Transverse colon (tissue), 4 donors: ENCODE data around the gene CCDC88C. TPM values are rescaled to one million over a fixed set of nuclear protein-coding genes. Genes with fewer than 3 reads are reported as not detected.

Source experiments
- DNase-seq: peaks from one replicate; pipeline ENCODE4 v3.0.0-alpha.2; 2019
- H3K27ac ChIP-seq, 4 donors: fragments of 200-600 bp; sonication (generic); 2 replicates each; pipeline ENCODE4 v1.5.1; 2016 to 2018; ENCODE audit warnings: inconsistent platforms in 4 of 4
- H3K27me3 ChIP-seq: fragments of 200-600 bp; sonication (generic); 2 replicates; pipeline ENCODE4 v1.5.1; 2017; ENCODE audit warnings: inconsistent platforms
- H3K36me3 ChIP-seq, 4 donors: fragments of 200-600 bp; sonication (generic); 2 replicates each; pipeline ENCODE4 v1.5.1; 2017 to 2019; ENCODE audit warnings: inconsistent platforms in 4 of 4
- H3K4me1 ChIP-seq, 4 donors: fragments of 200-600 bp; sonication (generic); 2 replicates each; pipeline ENCODE4 v1.5.1; 2017 to 2020; ENCODE audit warnings: inconsistent platforms in 4 of 4
- H3K4me3 ChIP-seq, 4 donors: fragments of 200-600 bp; sonication (generic); 1 replicate in 1 of 4; 2 replicates in 3 of 4; pipeline versions ENCODE4 v1.5.1 to v1.6.1; 2017 to 2019; ENCODE audit warnings: inconsistent platforms in 4 of 4
- H3K9me3 ChIP-seq, 2 donors: fragments of 200-600 bp; sonication (generic); 2 replicates each; pipeline ENCODE4 v1.5.1; 2017 to 2019; ENCODE audit warnings: inconsistent platforms in 2 of 2
- CTCF ChIP-seq, 5 experiments: fragments of 200-600 bp in 3 of 5; fragments of 450-650 bp in 2 of 5; sonication (generic) in 3 of 5; IDR thresholded peaks; 1 replicate in 2 of 5; 2 replicates in 3 of 5; pipeline ENCODE4 v1.5.1; 2016 to 2017; ENCODE audit warnings: antibody characterized with exemption in 5 of 5, inconsistent platforms in 3 of 5, mild to moderate bottlenecking in 2 of 5, moderate library complexity in 1 of 5
- EP300 ChIP-seq: sonication (generic); formaldehyde crosslinking; IDR thresholded peaks from one replicate; pipeline ENCODE4 v1.6.1; 2017; ENCODE audit warnings: antibody characterized with exemption, low read depth
- POLR2A ChIP-seq: fragments of 450-650 bp; IDR thresholded peaks from one replicate; pipeline ENCODE4 v1.6.1; 2016; ENCODE audit warnings: antibody characterized with exemption, mild to moderate bottlenecking, moderate library complexity
- POLR2AphosphoS5 ChIP-seq, 3 donors: sonication (generic); formaldehyde crosslinking; IDR thresholded peaks; one replicate each; pipeline ENCODE4 v1.6.1; 2016; ENCODE audit warnings: antibody characterized with exemption in 3 of 3
- WGBS, 2 donors: methylation state at CpG; one replicate each; pipeline ENCODE4 v1.1.5; 2018; ENCODE audit warnings: low coverage in 1 of 2; 5-methylcytosine and 5-hydroxymethylcytosine counted together
- in situ Hi-C, 4 donors: fragments of 200-750 bp; cut with MboI; loops; one replicate each; pipeline versions ENCODE4 v1.15.0 to v1.15.1; 2017; ENCODE audit warnings: low sequenced_read_pairs in 3 of 4, low pct_ligation_motif_present in 1 of 4, low pct_unique_long_range_greater_than_20kb in 1 of 4
- intact Hi-C: fragments of 100-400 bp; cut with DNase I; formaldehyde crosslinking; loops from one replicate; pipeline ENCODE4 v1.15.1; 2023; ENCODE audit warnings: low total_unique reads
- total RNA-seq, 4 donors: library from RNA; depleted of rRNA; stranded (reverse); fragments of >200 nt; gene quantifications; one replicate each; pipeline ENCODE4 v1.1.0, GENCODE V29; 2016

Gene CCDC88C
- total RNA-seq, 4 donors from 2014 or later = 29.5 to 171 (median 60.3) TPM

DNA sequence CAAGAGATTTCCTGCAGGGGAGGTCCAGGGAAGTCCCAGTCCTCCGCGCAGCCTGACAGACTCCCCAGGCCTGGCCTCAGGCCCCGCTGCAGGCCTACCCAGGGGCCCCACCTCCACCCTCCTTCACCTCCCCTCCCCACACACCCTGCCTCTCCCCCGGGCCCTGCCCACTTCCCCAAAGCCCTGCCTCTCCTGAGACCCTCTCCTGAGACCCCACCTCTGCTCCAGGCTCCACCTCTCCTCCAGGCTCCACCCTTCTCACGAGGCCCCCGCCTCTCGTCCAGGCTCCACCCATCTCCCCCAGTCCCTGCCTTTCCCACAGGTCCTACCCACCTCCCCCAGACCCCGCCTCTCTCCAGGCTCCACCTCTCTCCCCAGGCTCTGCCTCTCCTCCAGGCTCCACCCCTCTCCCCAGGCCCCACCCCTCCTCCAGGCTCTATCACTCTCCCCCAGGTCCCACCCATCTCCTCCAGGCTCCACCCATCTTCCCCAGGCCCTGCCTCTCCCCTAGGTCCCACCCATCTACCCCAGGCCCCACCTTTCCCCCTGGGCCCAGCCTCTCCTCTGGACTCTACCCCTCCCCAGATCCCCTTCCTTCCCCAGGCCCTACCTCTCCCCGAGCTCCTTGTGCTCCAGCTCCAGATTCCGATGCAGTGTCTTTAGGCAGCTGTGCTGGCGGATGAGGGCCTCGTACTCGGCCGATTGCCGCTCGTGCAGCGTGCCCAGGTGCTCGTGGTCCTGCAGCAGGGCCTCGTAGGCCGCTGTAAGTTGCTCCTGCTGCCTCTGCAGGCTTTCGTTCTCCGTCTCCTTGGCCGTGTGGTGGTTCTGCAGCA lies 114.3 kb downstream of the CCDC88C start:
- peaks cover 0 to 12% (median 3%) of the 10 kb centered on the region in 4 donors for H3K36me3 ChIP-seq
- in situ Hi-C loops = loop anchor here in 1 of 4 donors (25.0 kb wide), 1 partner anchor 109 kb away; the partner anchor contains the start of gene CCDC88C
- intact Hi-C loops = no loop called here
- no peak overlapping the region for H3K4me3 ChIP-seq
- no peaks in the 10 kb centered on the region for H3K9me3 ChIP-seq
- no peak overlapping the region for H3K27ac ChIP-seq
- 60 to 83% methylated on average over 4 to 23 of the region's 23 CpGs for WGBS, 2 donors
- DNase-seq = no peak
- H3K27me3 ChIP-seq = no peaks in the 10 kb centered on the region
- TF ChIP-seq CTCF (IDR thresholded peaks at IDR 0.05) (no peak), POLR2AphosphoS5 (IDR thresholded peaks at IDR 0.05) (no peak), EP300 (no peak), POLR2A (no peak)
- no peaks in the 10 kb centered on the region for H3K4me1 ChIP-seq

GRCh38 chr14:91302391-91302790 lies 115.2 kb downstream of the CCDC88C start:
- H3K36me3 ChIP-seq = peaks cover 0 to 12% (median 3%) of the 10 kb centered on the region in 4 donors

GRCh38 chr14:91300957-91301356 lies 116.7 kb downstream of the CCDC88C start:
- H3K4me3 ChIP-seq = no peak overlapping the region
- H3K36me3 ChIP-seq = peaks cover 0 to 17% (median 3%) of the 10 kb centered on the region in 4 donors
- no peak for DNase-seq

More at GRCh38 chr14:91302391-91302790, 115.2 kb downstream of the CCDC88C start:
- in situ Hi-C loops (loop anchor here in 1 of 4 donors (25.0 kb wide), 1 partner anchor 110 kb away; the partner anchor contains the start of gene CCDC88C), intact Hi-C loops (no loop called here)
- Histone ChIP-seq H3K27me3 (no peaks in the 10 kb centered on the region), H3K27ac (no peak overlapping the region), H3K9me3 (no peaks in the 10 kb centered on the region), H3K4me3 (no peak overlapping the region), H3K4me1 (no peaks in the 10 kb centered on the region)
- DNase-seq = no peak
- no peak for TF ChIP-seq CTCF (IDR thresholded peaks at IDR 0.05)
- no peak for TF ChIP-seq EP300
- TF ChIP-seq POLR2A = no peak
- TF ChIP-seq POLR2AphosphoS5 (IDR thresholded peaks at IDR 0.05) = no peak
- 83 to 89% methylated on average over 2 to 3 of the region's 3 CpGs for WGBS, 2 donors

More at GRCh38 chr14:91300957-91301356, 116.7 kb downstream of the CCDC88C start:
- in situ Hi-C loops = loop anchor here in 1 of 4 donors (25.0 kb wide), 1 partner anchor 111 kb away; the partner anchor contains the start of gene CCDC88C
- WGBS, 2 donors = 82 to 88% methylated on average over 4 of the region's 4 CpGs
- Histone ChIP-seq H3K27me3 (no peaks in the 10 kb centered on the region), H3K9me3 (no peaks in the 10 kb centered on the region), H3K4me1 (no peaks in the 10 kb centered on the region), H3K27ac (no peak overlapping the region)
- intact Hi-C loops = no loop called here
- TF ChIP-seq POLR2A (no peak), EP300 (no peak), CTCF (IDR thresholded peaks at IDR 0.05) (no peak), POLR2AphosphoS5 (IDR thresholded peaks at IDR 0.05) (no peak)
